Stromal cell of bone marrow (primary cell): ENCODE measurements around the gene MYG1.
A peak's percentile ranks its signal among the peaks of the same experiment; 100 is the strongest.
"Not testable (repeated sequence)": the region's sequence is repeated elsewhere in the genome, so short reads cannot be mapped to it uniquely, and the experiment has no call there.

ENCODE experiments used
- DNase-seq: peaks from one replicate; pipeline ENCODE4 v3.0.0-alpha.2; 2012; ENCODE audit warnings: low read depth

The MYG1 gene

GRCh38 chr12:53327435-53328042 lies 28.0 kb downstream of the MYG1 start:
- no peak for DNase-seq

- DNase-seq: no peak
These were observed 28.5 kb downstream of the MYG1 start for GRCh38 chr12:53328043-53328435.

- no peak for DNase-seq
These were observed 31.2 kb downstream of the MYG1 start for GRCh38 chr12:53330671-53331070.

GRCh38 chr12:53332339-53332738 lies 32.8 kb downstream of the MYG1 start:
- DNase-seq: not testable (repeated sequence)

GRCh38 chr12:53332744-53333143 lies 33.2 kb downstream of the MYG1 start:
- no peak for DNase-seq

- no peak for DNase-seq
These were observed 33.8 kb downstream of the MYG1 start for GRCh38 chr12:53333289-53333688.

GRCh38 chr12:53333845-53334244 lies 34.4 kb downstream of the MYG1 start:
- DNase-seq: no peak

GRCh38 chr12:53334822-53335221 lies 35.3 kb downstream of the MYG1 start:
- DNase-seq: no peak

GRCh38 chr12:53336181-53336681 lies 36.7 kb downstream of the MYG1 start, which contains the start of gene SP7:
Gene SP7 (minus strand): TSS chr12:53336354. CDS start chr12:53335646, 708 bp downstream.
- no peak for DNase-seq

GRCh38 chr12:53338017-53338416 lies 38.5 kb downstream of the MYG1 start:
- no peak for DNase-seq

- no peak for DNase-seq
These were observed 39.4 kb downstream of the MYG1 start for GRCh38 chr12:53338916-53339315.

- DNase-seq: no peak
These were observed 40.9 kb downstream of the MYG1 start for GRCh38 chr12:53340398-53340797.

GRCh38 chr12:53343449-53343848 lies 44.0 kb downstream of the MYG1 start:
- no peak for DNase-seq

- DNase-seq: no peak
These were observed 44.5 kb downstream of the MYG1 start for GRCh38 chr12:53343969-53344368.

GRCh38 chr12:53344487-53344823 lies 45.0 kb downstream of the MYG1 start:
- no peak for DNase-seq

- DNase-seq: peak; percentile 57
These were observed 45.5 kb downstream of the MYG1 start for GRCh38 chr12:53344824-53345485.

- peak; percentile 43 for DNase-seq
These were observed 46.1 kb downstream of the MYG1 start for GRCh38 chr12:53345486-53346188.

- DNase-seq: no peak
These were observed 47.0 kb downstream of the MYG1 start for GRCh38 chr12:53346491-53346890.

GRCh38 chr12:53347905-53348304 lies 48.4 kb downstream of the MYG1 start:
- no peak for DNase-seq

GRCh38 chr12:53352331-53353256 lies 53.1 kb downstream of the MYG1 start:
- peak; percentile 70 for DNase-seq

- DNase-seq: no peak
These were observed 53.8 kb downstream of the MYG1 start for GRCh38 chr12:53353257-53353655.

- DNase-seq: no peak
These were observed 55.6 kb downstream of the MYG1 start for GRCh38 chr12:53355121-53355520.
